Liver (tissue), 9 donors: ENCODE measurements around the gene BHLHE40. TPM values are rescaled to one million over a fixed set of nuclear protein-coding genes. Genes with fewer than 3 reads are reported as not detected.
A peak's percentile ranks its signal among the peaks of the same experiment; 100 is the strongest.

Experiments
- DNase-seq: peaks from one replicate; pipeline ENCODE4 v3.0.0-alpha.2; 2017; ENCODE audit warnings: low spot score
- H3K27ac ChIP-seq, 2 donors: one replicate each; pipeline ENCODE4 v1.7.0; 2013; ENCODE audit warnings: inconsistent platforms in 2 of 2, low read length in 2 of 2, control low read depth in 1 of 2, low read depth in 1 of 2, mild to moderate bottlenecking in 1 of 2
- H3K27me3 ChIP-seq, 4 donors: one replicate each; pipeline versions ENCODE4 v1.6.1 to v1.7.0; 2013; ENCODE audit warnings: low read length in 3 of 4, inconsistent platforms in 1 of 4, mild to moderate bottlenecking in 1 of 4, moderate library complexity in 1 of 4; ENCODE audit not compliant: control insufficient read depth in 4 of 4, insufficient read depth in 4 of 4
- H3K36me3 ChIP-seq, 4 donors: one replicate each; pipeline versions ENCODE4 v1.6.1 to v1.7.0; 2013; ENCODE audit warnings: low read length in 3 of 4, mild to moderate bottlenecking in 3 of 4, low read depth in 1 of 4, moderate library complexity in 1 of 4; ENCODE audit not compliant: control insufficient read depth in 4 of 4, insufficient read depth in 3 of 4
- H3K4me1 ChIP-seq, 4 donors: one replicate each; pipeline versions ENCODE4 v1.6.1 to v1.7.0; 2013; ENCODE audit warnings: low read length in 3 of 4, mild to moderate bottlenecking in 3 of 4, moderate library complexity in 1 of 4; ENCODE audit not compliant: control insufficient read depth in 4 of 4, insufficient read depth in 4 of 4
- H3K4me3 ChIP-seq, 3 donors: one replicate each; pipeline versions ENCODE4 v1.6.1 to v1.7.0; 2013; ENCODE audit warnings: low read length in 3 of 3, control low read depth in 1 of 3, low read depth in 1 of 3, mild to moderate bottlenecking in 1 of 3
- H3K9ac ChIP-seq, 2 donors: one replicate each; pipeline ENCODE4 v1.7.0; 2013; ENCODE audit warnings: low read length in 2 of 2, mild to moderate bottlenecking in 2 of 2, moderate library complexity in 2 of 2, control low read depth in 1 of 2, low read depth in 1 of 2
- H3K9me3 ChIP-seq, 4 donors: one replicate each; pipeline versions ENCODE4 v1.6.1 to v1.7.0; 2013; ENCODE audit warnings: low read length in 3 of 4; ENCODE audit not compliant: control insufficient read depth in 4 of 4
- EGR1 ChIP-seq, 2 donors: IDR thresholded peaks; 2 replicates each; pipeline ENCODE4 v1.6.1; 2016 to 2018; ENCODE audit warnings: antibody characterized with exemption in 2 of 2, low read depth in 2 of 2
- FOXA1 ChIP-seq: IDR thresholded peaks from 2 replicates; pipeline ENCODE4 v1.6.1; 2016; ENCODE audit warnings: antibody characterized with exemption
- FOXA2 ChIP-seq: IDR thresholded peaks from 2 replicates; pipeline ENCODE4 v1.6.1; 2016; ENCODE audit warnings: antibody characterized with exemption
- GABPA ChIP-seq, 2 donors: IDR thresholded peaks in 1 of 2; conservative IDR thresholded peaks in 1 of 2; 2 replicates each; pipeline ENCODE4 v1.6.1; 2016; ENCODE audit warnings: antibody characterized with exemption in 2 of 2, mild to moderate bottlenecking in 1 of 2, moderate library complexity in 1 of 2
- HNF4A ChIP-seq, 2 donors: conservative IDR thresholded peaks; 2 replicates each; pipeline ENCODE4 v1.6.1; 2016; ENCODE audit warnings: antibody characterized with exemption in 2 of 2, mild to moderate bottlenecking in 2 of 2
- HNF4G ChIP-seq: IDR thresholded peaks from 2 replicates; pipeline ENCODE4 v1.6.1; 2016; ENCODE audit warnings: antibody characterized with exemption
- JUND ChIP-seq, 2 donors: IDR thresholded peaks; 2 replicates each; pipeline ENCODE4 v1.6.1; 2016; ENCODE audit warnings: antibody characterized with exemption in 2 of 2
- NR2F2 ChIP-seq: IDR thresholded peaks from 2 replicates; pipeline ENCODE4 v1.6.1; 2016; ENCODE audit warnings: antibody characterized with exemption
- RAD21 ChIP-seq, 2 donors: IDR thresholded peaks; 2 replicates each; pipeline ENCODE4 v1.6.1; 2016; ENCODE audit warnings: antibody characterized with exemption in 2 of 2, mild to moderate bottlenecking in 2 of 2
- RXRA ChIP-seq, 2 donors: IDR thresholded peaks; 2 replicates each; pipeline ENCODE4 v1.6.1; 2017 to 2018; ENCODE audit warnings: antibody characterized with exemption in 2 of 2, mild to moderate bottlenecking in 1 of 2
- SP1 ChIP-seq: IDR thresholded peaks from 2 replicates; pipeline ENCODE4 v1.6.1; 2018; ENCODE audit warnings: antibody characterized with exemption, mild to moderate bottlenecking
- TAF1 ChIP-seq: conservative IDR thresholded peaks from 2 replicates; pipeline ENCODE4 v1.6.1; 2016; ENCODE audit warnings: antibody characterized with exemption, mild to moderate bottlenecking
- YY1 ChIP-seq: IDR thresholded peaks from 2 replicates; pipeline ENCODE4 v1.6.1; 2016; ENCODE audit warnings: antibody characterized with exemption, mild to moderate bottlenecking
- WGBS: extraction: QIAGEN DNeasy Blood & Tissue Kit; methylation state at CpG from one replicate; pipeline ENCODE4 v1.1.7; 2013; 5-methylcytosine and 5-hydroxymethylcytosine counted together
- polyA plus RNA-seq, 2 donors: library from polyadenylated mRNA; stranded (reverse) in 1 of 2; unstranded in 1 of 2; fragments of 200-250 nt in 1 of 2; fragments of >200 nt in 1 of 2; fragmentation: Nextera tagmentation in 1 of 2; extraction: Ambion mirVana in 1 of 2; gene quantifications; one replicate each; pipeline versions ENCODE4 v1.2.1 to v1.2.3, GENCODE V29; 2013 to 2015
- total RNA-seq, 2 donors: library from RNA; depleted of rRNA; stranded (reverse); fragments of >200 nt; gene quantifications; one replicate each; pipeline ENCODE4 v1.2.3, GENCODE V29; 2014
- TF ChIP-seq, protein P1 (sequence below): fragments of 150-350 bp; IDR thresholded peaks from 2 replicates; pipeline ENCODE4 v1.5.1; 2017; ENCODE audit warnings: improper control_type of control experiment, low read depth, low read length; ENCODE audit not compliant: missing input control
- TF ChIP-seq, protein P2 (sequence below): IDR thresholded peaks from 2 replicates; pipeline ENCODE4 v1.6.1; 2016; ENCODE audit warnings: antibody characterized with exemption
- TF ChIP-seq, protein P3 (sequence below): IDR thresholded peaks from 2 replicates; pipeline ENCODE4 v1.6.1; 2016; ENCODE audit warnings: antibody characterized with exemption, mild to moderate bottlenecking
- TF ChIP-seq, protein P4 (sequence below): IDR thresholded peaks from 2 replicates; pipeline ENCODE4 v1.6.1; 2016; ENCODE audit warnings: antibody characterized with exemption
- TF ChIP-seq, protein P5 (sequence below): IDR thresholded peaks from 2 replicates; pipeline ENCODE4 v1.6.1; 2016; ENCODE audit warnings: antibody characterized with exemption
- donor health status: healthy.
- donor health status: healthy.
- donor health status: healthy.
- donor health status: healthy.
- donor health status: healthy.

Gene BHLHE40
- total and polyA plus RNA-seq, 4 donors = 8.2 to 28.4 (median 18.0) TPM

DNA sequence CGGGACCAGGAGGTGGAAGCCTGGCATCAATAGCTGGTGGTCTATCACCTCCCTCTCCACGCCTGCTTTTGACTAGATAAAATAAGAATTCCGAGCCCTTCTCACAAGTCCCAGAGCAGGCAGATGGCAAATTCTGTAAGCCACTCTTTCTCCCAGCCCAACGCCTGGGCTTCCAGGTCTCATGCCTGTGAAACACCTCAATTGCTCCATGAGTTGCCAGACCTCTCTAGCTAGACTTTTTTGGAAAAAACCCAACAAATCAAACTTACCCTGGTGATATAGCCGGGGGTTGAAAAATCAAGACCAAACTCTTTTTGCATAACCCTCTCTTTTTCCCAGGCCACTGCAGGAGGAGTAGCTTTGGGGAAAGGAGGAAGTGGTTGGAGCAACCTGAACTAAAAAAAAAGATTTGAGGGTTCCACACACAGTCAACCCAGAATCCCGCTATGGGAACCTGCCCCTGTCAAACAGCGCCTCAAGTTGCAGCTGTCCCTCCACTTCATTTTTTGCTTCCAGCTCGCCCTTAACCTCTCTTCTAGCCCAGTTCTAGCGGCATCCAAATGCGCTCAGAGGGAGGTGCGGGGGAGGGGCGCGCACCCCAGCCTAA lies 7.0 kb downstream of the BHLHE40 start:
- DNase-seq = no peak
- peak overlapping the region; percentile 93 to 95 for H3K27ac ChIP-seq
- peak overlapping the region in 1 of 2 donors; percentile 74 for H3K9ac ChIP-seq
- TF ChIP-seq FOXA1 (no peak), FOXA2 (no peak), YY1 (no peak), JUND (IDR thresholded peaks at IDR 0.05) (peak in 1 of 2 donors; percentile 15)
- H3K4me1 ChIP-seq = peaks cover 2 to 29% (median 16%) of the 10 kb centered on the region in 4 donors
- H3K9me3 ChIP-seq = no peaks in the 10 kb centered on the region
- H3K4me3 ChIP-seq = peak overlapping the region in 1 of 3 donors; percentile 36
- 15% methylated on average over 13 of the region's 13 CpGs for WGBS
- H3K27me3 ChIP-seq = no peaks in the 10 kb centered on the region
- H3K36me3 ChIP-seq = peaks cover 0 to 17% (median 7%) of the 10 kb centered on the region in 4 donors

DNA sequence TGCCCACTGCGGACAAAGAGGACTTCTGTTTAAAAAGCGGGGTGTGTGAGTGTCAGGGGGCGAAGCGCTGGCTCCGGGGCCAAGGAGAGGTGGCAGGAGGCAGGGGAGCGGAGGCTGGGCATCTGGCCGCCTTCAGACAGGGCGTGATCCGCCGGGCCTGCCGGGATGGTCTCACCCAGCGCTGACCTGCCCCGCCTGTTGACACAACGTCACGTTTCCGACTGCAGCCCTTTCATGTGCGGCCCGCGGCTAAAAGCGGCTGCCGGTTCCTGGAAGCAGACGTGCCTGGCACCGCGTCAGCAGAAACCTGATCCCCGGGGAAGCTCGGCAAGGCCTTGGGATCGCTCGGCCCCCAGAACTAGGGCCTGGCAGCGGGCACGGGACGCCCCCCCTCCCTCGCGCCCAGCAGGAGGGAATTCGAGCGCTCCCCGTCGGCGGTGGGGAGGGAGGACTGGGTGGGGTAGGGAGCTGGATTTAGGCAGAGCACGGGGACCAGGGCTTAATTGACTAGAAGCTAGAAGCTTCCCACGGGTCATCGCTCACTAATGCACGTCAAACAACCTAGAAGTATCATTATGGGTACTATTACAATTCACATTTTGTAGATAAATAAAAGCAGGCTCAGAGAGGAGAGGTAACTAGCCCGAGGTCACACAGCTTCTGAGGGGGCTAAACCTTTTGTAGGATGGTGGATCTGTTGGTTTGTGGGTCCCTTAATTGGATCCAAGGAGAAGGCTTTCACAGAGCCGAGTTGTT lies 7.7 kb downstream of the BHLHE40 start:
- H3K27ac ChIP-seq = peak overlapping the region; percentile 93 to 95
- H3K4me3 ChIP-seq = peak overlapping the region in 1 of 3 donors; percentile 36
- 3% methylated on average over 44 of the region's 44 CpGs for whole genome bisulfite sequencing
- no peaks in the 10 kb centered on the region for H3K9me3 ChIP-seq
- peak overlapping the region; percentile 72 to 75 for H3K9ac ChIP-seq
- no peaks in the 10 kb centered on the region for H3K27me3 ChIP-seq
- peaks cover 0 to 12% (median 5%) of the 10 kb centered on the region in 4 donors for H3K36me3 ChIP-seq
- H3K4me1 ChIP-seq = peaks cover 2 to 27% (median 16%) of the 10 kb centered on the region in 4 donors
- TF ChIP-seq EGR1 (IDR thresholded peaks at IDR 0.05; ENCODE audit: low read depth in 2 of 2) (peak in 1 of 2 donors; percentile 5), FOXA2 (peak; percentile 99), HNF4G (no peak), HNF4A (conservative IDR thresholded peaks at IDR 0.05) (peak; percentile 32 to 69), RAD21 (IDR thresholded peaks at IDR 0.05) (peak; percentile 57 to 68), JUND (IDR thresholded peaks at IDR 0.05) (peak; percentile 12 to 77), RXRA (IDR thresholded peaks at IDR 0.05) (peak; percentile 93 to 97), NR2F2 (peak; percentile 78), TAF1 (no peak), FOXA1 (peak; percentile 100), YY1 (peak; percentile 67), GABPA (IDR thresholded peaks at IDR 0.05 in 1 of 2, conservative IDR thresholded peaks at IDR 0.05 in 1 of 2) (peak in 1 of 2 donors; percentile 29), SP1 (peak; percentile 92)
- TF ChIP-seq, protein P1, sequence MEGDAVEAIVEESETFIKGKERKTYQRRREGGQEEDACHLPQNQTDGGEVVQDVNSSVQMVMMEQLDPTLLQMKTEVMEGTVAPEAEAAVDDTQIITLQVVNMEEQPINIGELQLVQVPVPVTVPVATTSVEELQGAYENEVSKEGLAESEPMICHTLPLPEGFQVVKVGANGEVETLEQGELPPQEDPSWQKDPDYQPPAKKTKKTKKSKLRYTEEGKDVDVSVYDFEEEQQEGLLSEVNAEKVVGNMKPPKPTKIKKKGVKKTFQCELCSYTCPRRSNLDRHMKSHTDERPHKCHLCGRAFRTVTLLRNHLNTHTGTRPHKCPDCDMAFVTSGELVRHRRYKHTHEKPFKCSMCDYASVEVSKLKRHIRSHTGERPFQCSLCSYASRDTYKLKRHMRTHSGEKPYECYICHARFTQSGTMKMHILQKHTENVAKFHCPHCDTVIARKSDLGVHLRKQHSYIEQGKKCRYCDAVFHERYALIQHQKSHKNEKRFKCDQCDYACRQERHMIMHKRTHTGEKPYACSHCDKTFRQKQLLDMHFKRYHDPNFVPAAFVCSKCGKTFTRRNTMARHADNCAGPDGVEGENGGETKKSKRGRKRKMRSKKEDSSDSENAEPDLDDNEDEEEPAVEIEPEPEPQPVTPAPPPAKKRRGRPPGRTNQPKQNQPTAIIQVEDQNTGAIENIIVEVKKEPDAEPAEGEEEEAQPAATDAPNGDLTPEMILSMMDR = no peak
- TF ChIP-seq, protein P2, sequence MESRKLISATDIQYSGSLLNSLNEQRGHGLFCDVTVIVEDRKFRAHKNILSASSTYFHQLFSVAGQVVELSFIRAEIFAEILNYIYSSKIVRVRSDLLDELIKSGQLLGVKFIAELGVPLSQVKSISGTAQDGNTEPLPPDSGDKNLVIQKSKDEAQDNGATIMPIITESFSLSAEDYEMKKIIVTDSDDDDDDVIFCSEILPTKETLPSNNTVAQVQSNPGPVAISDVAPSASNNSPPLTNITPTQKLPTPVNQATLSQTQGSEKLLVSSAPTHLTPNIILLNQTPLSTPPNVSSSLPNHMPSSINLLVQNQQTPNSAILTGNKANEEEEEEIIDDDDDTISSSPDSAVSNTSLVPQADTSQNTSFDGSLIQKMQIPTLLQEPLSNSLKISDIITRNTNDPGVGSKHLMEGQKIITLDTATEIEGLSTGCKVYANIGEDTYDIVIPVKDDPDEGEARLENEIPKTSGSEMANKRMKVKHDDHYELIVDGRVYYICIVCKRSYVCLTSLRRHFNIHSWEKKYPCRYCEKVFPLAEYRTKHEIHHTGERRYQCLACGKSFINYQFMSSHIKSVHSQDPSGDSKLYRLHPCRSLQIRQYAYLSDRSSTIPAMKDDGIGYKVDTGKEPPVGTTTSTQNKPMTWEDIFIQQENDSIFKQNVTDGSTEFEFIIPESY = no peak
- TF ChIP-seq, protein P3, sequence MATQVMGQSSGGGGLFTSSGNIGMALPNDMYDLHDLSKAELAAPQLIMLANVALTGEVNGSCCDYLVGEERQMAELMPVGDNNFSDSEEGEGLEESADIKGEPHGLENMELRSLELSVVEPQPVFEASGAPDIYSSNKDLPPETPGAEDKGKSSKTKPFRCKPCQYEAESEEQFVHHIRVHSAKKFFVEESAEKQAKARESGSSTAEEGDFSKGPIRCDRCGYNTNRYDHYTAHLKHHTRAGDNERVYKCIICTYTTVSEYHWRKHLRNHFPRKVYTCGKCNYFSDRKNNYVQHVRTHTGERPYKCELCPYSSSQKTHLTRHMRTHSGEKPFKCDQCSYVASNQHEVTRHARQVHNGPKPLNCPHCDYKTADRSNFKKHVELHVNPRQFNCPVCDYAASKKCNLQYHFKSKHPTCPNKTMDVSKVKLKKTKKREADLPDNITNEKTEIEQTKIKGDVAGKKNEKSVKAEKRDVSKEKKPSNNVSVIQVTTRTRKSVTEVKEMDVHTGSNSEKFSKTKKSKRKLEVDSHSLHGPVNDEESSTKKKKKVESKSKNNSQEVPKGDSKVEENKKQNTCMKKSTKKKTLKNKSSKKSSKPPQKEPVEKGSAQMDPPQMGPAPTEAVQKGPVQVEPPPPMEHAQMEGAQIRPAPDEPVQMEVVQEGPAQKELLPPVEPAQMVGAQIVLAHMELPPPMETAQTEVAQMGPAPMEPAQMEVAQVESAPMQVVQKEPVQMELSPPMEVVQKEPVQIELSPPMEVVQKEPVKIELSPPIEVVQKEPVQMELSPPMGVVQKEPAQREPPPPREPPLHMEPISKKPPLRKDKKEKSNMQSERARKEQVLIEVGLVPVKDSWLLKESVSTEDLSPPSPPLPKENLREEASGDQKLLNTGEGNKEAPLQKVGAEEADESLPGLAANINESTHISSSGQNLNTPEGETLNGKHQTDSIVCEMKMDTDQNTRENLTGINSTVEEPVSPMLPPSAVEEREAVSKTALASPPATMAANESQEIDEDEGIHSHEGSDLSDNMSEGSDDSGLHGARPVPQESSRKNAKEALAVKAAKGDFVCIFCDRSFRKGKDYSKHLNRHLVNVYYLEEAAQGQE = no peak
- TF ChIP-seq, protein P4, sequence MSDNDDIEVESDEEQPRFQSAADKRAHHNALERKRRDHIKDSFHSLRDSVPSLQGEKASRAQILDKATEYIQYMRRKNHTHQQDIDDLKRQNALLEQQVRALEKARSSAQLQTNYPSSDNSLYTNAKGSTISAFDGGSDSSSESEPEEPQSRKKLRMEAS = peak; percentile 91
- TF ChIP-seq, protein P5, sequence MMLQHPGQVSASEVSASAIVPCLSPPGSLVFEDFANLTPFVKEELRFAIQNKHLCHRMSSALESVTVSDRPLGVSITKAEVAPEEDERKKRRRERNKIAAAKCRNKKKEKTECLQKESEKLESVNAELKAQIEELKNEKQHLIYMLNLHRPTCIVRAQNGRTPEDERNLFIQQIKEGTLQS = no peak
- DNase-seq = peak; percentile 79
